Measurements from ENCODE around the gene LRMDA. TPM values are rescaled to one million over a fixed set of nuclear protein-coding genes. Genes with fewer than 3 reads are reported as not detected.

The LRMDA gene
- total RNA-seq, 4 donors from 2014 or later: 2.2 to 7.8 (median 4.5) TPM

- no peaks in the 10 kb centered on the region for H3K27me3 ChIP-seq
- in situ Hi-C loops (cut with MboI; ENCODE audit: low pct_ligation_motif_present in 1 of 4, low pct_unique_long_range_greater_than_20kb in 1 of 4, low sequenced_read_pairs in 3 of 4) (no loop called here), intact Hi-C loops (cut with DNase I; ENCODE audit: low total_unique reads) (no loop called here)
- H3K36me3 ChIP-seq: no peaks in the 10 kb centered on the region
- H3K27ac ChIP-seq: no peak overlapping the region
- H3K4me1 ChIP-seq: no peaks in the 10 kb centered on the region
- TF ChIP-seq EP300 (IDR thresholded peaks at IDR 0.05; ENCODE audit: low read depth) (no peak), POLR2AphosphoS5 (IDR thresholded peaks at IDR 0.05) (no peak), POLR2A (IDR thresholded peaks at IDR 0.05) (no peak)
- TF ChIP-seq, protein P1, sequence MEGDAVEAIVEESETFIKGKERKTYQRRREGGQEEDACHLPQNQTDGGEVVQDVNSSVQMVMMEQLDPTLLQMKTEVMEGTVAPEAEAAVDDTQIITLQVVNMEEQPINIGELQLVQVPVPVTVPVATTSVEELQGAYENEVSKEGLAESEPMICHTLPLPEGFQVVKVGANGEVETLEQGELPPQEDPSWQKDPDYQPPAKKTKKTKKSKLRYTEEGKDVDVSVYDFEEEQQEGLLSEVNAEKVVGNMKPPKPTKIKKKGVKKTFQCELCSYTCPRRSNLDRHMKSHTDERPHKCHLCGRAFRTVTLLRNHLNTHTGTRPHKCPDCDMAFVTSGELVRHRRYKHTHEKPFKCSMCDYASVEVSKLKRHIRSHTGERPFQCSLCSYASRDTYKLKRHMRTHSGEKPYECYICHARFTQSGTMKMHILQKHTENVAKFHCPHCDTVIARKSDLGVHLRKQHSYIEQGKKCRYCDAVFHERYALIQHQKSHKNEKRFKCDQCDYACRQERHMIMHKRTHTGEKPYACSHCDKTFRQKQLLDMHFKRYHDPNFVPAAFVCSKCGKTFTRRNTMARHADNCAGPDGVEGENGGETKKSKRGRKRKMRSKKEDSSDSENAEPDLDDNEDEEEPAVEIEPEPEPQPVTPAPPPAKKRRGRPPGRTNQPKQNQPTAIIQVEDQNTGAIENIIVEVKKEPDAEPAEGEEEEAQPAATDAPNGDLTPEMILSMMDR (IDR thresholded peaks at IDR 0.05): no peak
- H3K4me3 ChIP-seq: no peak overlapping the region
- H3K9me3 ChIP-seq: no peaks in the 10 kb centered on the region
- WGBS, 2 donors (ENCODE audit: low coverage in 1 of 2): 65 to 72% methylated on average over 2 of the region's 2 CpGs
- no peak for DNase-seq
These were observed 292.6 kb downstream of the LRMDA start for GRCh38 chr10:75724047-75724446.

- WGBS, 2 donors (ENCODE audit: low coverage in 1 of 2): 88 to 91% methylated on average over 7 to 11 of the region's 11 CpGs
- no peak for TF ChIP-seq POLR2AphosphoS5 (IDR thresholded peaks at IDR 0.05)
- TF ChIP-seq POLR2A (IDR thresholded peaks at IDR 0.05): no peak
- no peak for TF ChIP-seq EP300 (IDR thresholded peaks at IDR 0.05; ENCODE audit: low read depth)
- TF ChIP-seq, protein P1 (IDR thresholded peaks at IDR 0.05): no peak
- H3K27me3 ChIP-seq: no peaks in the 10 kb centered on the region
- no peaks in the 10 kb centered on the region for H3K9me3 ChIP-seq
- H3K4me1 ChIP-seq: no peaks in the 10 kb centered on the region
- H3K4me3 ChIP-seq: no peak overlapping the region
- DNase-seq: no peak
- in situ Hi-C loops (cut with MboI; ENCODE audit: low pct_ligation_motif_present in 1 of 4, low pct_unique_long_range_greater_than_20kb in 1 of 4, low sequenced_read_pairs in 3 of 4) (no loop called here), intact Hi-C loops (cut with DNase I; ENCODE audit: low total_unique reads) (no loop called here)
- H3K27ac ChIP-seq: no peak overlapping the region
- no peaks in the 10 kb centered on the region for H3K36me3 ChIP-seq
These were observed 295.4 kb downstream of the LRMDA start for GRCh38 chr10:75726522-75727483.

DNA sequence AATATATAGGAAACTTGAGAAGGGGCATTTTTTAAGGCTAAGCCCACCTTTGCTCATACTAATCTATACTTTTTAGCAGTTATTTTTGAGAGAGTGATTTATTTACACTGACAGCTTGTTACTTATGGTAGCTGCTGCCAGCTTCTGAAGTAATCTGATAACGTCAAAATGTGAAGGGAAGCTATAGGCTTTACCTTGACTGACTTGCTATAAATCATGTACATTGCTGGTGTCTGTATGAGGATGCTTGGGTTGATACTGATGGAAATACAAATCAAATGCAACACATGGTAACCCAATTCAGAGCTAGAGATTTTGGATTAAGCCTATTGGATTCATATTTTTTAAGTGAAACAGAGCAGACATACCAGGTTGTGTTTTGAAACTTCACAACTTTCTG lies 299.4 kb downstream of the LRMDA start:
- Histone ChIP-seq H3K36me3 (no peaks in the 10 kb centered on the region), H3K27ac (no peak overlapping the region), H3K9me3 (no peaks in the 10 kb centered on the region), H3K27me3 (no peaks in the 10 kb centered on the region), H3K4me3 (no peak overlapping the region), H3K4me1 (peaks cover 0 to 9% (median 0%) of the 10 kb centered on the region in 4 donors)
- in situ Hi-C loops (cut with MboI; ENCODE audit: low pct_ligation_motif_present in 1 of 4, low pct_unique_long_range_greater_than_20kb in 1 of 4, low sequenced_read_pairs in 3 of 4) (no loop called here), intact Hi-C loops (cut with DNase I; ENCODE audit: low total_unique reads) (no loop called here)
- DNase-seq: no peak
- 33 to 54% methylated on average over 1 of the region's 1 CpG for WGBS, 2 donors (ENCODE audit: low coverage in 1 of 2)
- TF ChIP-seq POLR2A (IDR thresholded peaks at IDR 0.05) (no peak), EP300 (IDR thresholded peaks at IDR 0.05; ENCODE audit: low read depth) (no peak), POLR2AphosphoS5 (IDR thresholded peaks at IDR 0.05) (no peak)
- TF ChIP-seq, protein P1 (IDR thresholded peaks at IDR 0.05): no peak

GRCh38 chr10:75733135-75733890 lies 301.9 kb downstream of the LRMDA start:
- WGBS, 2 donors (ENCODE audit: low coverage in 1 of 2): 38 to 46% methylated on average over 1 to 2 of the region's 2 CpGs
- no peak overlapping the region for H3K27ac ChIP-seq
- intact Hi-C loops (cut with DNase I; ENCODE audit: low total_unique reads): no loop called here

More at GRCh38 chr10:75733135-75733890, 301.9 kb downstream of the LRMDA start:
- in situ Hi-C loops (cut with MboI; ENCODE audit: low pct_ligation_motif_present in 1 of 4, low pct_unique_long_range_greater_than_20kb in 1 of 4, low sequenced_read_pairs in 3 of 4): no loop called here
- H3K36me3 ChIP-seq: no peaks in the 10 kb centered on the region
- peaks cover 0 to 9% (median 0%) of the 10 kb centered on the region in 4 donors for H3K4me1 ChIP-seq
- no peaks in the 10 kb centered on the region for H3K27me3 ChIP-seq
- H3K4me3 ChIP-seq: no peak overlapping the region
- TF ChIP-seq, protein P1 (IDR thresholded peaks at IDR 0.05): no peak
- TF ChIP-seq POLR2AphosphoS5 (IDR thresholded peaks at IDR 0.05): no peak
- no peak for TF ChIP-seq EP300 (IDR thresholded peaks at IDR 0.05; ENCODE audit: low read depth)
- TF ChIP-seq POLR2A (IDR thresholded peaks at IDR 0.05): no peak
- no peaks in the 10 kb centered on the region for H3K9me3 ChIP-seq
- DNase-seq: no peak

Measured in transverse colon (tissue), 4 donors.